ENCODE data around the gene GPR21. TPM values are rescaled to one million over a fixed set of nuclear protein-coding genes. Genes with fewer than 3 reads are reported as not detected.

GPR21 gene
- total RNA-seq, 1 experiment from 2014 or later = 1.1 TPM

GRCh38 chr9:122988920-122989621 lies 44.4 kb upstream of the GPR21 start:
- Histone ChIP-seq H3K36me3 (ENCODE audit: control insufficient read depth in 1 of 2, insufficient read depth in 2 of 2, low read length in 2 of 2) (peaks cover 10 to 16% of the 10 kb centered on the region in 2 experiments; a peak in 3 of 4 replicates), H4K20me1 (ENCODE audit: insufficient read depth) (no peaks in the 10 kb centered on the region), H3K9me2 (ENCODE audit: insufficient read depth) (no peaks in the 10 kb centered on the region), H3K9ac (ENCODE audit: low read length) (no peak overlapping the region), H3K4me3 (replicated peaks in 1 of 2; ENCODE audit: low read depth in 1 of 2, low read length in 2 of 2) (no peak overlapping the region), H3K27ac (ENCODE audit: low read depth, low read length) (no peak overlapping the region), H2AFZ (ENCODE audit: low read depth, low read length, poor library complexity, severe bottlenecking) (no peak overlapping the region), H3K79me2 (ENCODE audit: insufficient read depth, low read length) (no peaks in the 10 kb centered on the region), H3K9me3 (ENCODE audit: control insufficient read depth in 1 of 2, insufficient read depth in 1 of 2, low read depth in 1 of 2, low read length in 2 of 2) (no peaks in the 10 kb centered on the region), H3K27me3 (ENCODE audit: insufficient read depth, low read length) (no peaks in the 10 kb centered on the region), H3K4me2 (ENCODE audit: low read length) (no peak overlapping the region), H3K4me1 (ENCODE audit: control insufficient read depth in 1 of 2, insufficient read depth in 2 of 2, low read length in 2 of 2) (no peaks in the 10 kb centered on the region)
- TF ChIP-seq EZH2 (IDR thresholded peaks at IDR 0.05) (no peak), TCF7L2 (IDR thresholded peaks at IDR 0.05; ENCODE audit: borderline replicate concordance, extremely low read depth, insufficient read depth, insufficient read length) (no peak), REST (IDR thresholded peaks at IDR 0.05; ENCODE audit: low read depth) (no peak), CBX3 (IDR thresholded peaks at IDR 0.05; ENCODE audit: low read depth) (no peak), EGR1 (IDR thresholded peaks at IDR 0.05; ENCODE audit: low read depth) (no peak), POLR2AphosphoS5 (IDR thresholded peaks at IDR 0.05; ENCODE audit: low read depth, low read length) (no peak)
- RAD21 ChIA-PET (ENCODE audit: low non-redundant PET in 1 of 2, low total read pairs in 2 of 2, uncharacterized antibody in 2 of 2, unreplicated experiment in 2 of 2) = interaction anchor here in 1 of 2 experiments (0.6 kb wide), 1 partner anchor 47 kb away, joined by 3 read pairs; no protein-coding TSS in a partner anchor
- BruUV-seq (replicated peaks) = no TSS peak
- DNase-seq (ENCODE audit: low read depth, low spot score) (no peak), ATAC-seq (no peak)
- CTCF ChIA-PET = no interaction called here
- intact Hi-C loops (cut with micrococcal nuclease) = no loop called here
- POLR2A ChIA-PET = no interaction called here

Data from HCT116 (cell line).